CMK (cell line): Measurements from ENCODE around the gene COL5A3.
A peak's percentile ranks its signal among the peaks of the same experiment; 100 is the strongest.
"Not testable (repeated sequence)": the region's sequence is repeated elsewhere in the genome, so short reads cannot be mapped to it uniquely, and the experiment has no call there.

ENCODE experiments used
- DNase-seq: peaks from one replicate; pipeline ENCODE4 v3.0.0-alpha.2; 2010; ENCODE audit warnings: low read depth

Gene COL5A3

DNA sequence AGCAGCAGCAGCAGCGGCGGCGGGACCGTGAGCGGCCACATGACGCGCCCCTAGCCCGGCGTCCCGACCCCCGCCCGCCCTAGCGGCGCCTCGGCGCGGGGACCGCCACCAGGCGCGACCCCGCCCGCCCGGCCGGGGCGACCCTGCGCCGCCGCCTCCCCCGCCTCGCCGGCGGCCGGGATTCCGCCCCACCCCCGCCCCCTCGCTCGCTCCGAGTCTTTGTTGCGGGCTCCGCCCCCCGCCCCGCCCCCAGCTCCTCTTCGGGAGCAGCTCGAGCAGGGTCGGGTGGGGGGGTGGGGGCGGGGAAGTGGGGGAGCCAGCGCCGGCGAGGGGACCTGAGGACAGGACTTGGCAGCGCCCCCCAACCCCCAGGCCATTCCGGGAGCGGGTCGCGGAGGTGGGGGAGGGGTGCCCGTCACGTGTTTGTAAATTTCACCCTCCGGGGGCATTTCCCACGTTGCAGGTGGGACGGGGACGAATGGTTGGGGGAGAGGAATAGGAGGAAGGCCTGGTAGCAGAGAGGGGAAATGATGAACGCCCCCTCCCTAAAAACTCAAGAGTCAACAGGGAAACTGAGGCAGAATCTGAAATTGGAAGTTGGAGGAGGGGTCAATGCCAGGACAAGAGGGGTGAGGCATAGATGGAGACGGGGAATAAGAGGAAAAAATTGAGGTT, 73.8 kb downstream of the COL5A3 start, which contains the start of gene OLFM2:
TSS of gene OLFM2 (minus strand) at position 190 of the 675 bp plus-strand sequence. CDS start at position 41, 149 bp downstream.
- no peak for DNase-seq

DNA sequence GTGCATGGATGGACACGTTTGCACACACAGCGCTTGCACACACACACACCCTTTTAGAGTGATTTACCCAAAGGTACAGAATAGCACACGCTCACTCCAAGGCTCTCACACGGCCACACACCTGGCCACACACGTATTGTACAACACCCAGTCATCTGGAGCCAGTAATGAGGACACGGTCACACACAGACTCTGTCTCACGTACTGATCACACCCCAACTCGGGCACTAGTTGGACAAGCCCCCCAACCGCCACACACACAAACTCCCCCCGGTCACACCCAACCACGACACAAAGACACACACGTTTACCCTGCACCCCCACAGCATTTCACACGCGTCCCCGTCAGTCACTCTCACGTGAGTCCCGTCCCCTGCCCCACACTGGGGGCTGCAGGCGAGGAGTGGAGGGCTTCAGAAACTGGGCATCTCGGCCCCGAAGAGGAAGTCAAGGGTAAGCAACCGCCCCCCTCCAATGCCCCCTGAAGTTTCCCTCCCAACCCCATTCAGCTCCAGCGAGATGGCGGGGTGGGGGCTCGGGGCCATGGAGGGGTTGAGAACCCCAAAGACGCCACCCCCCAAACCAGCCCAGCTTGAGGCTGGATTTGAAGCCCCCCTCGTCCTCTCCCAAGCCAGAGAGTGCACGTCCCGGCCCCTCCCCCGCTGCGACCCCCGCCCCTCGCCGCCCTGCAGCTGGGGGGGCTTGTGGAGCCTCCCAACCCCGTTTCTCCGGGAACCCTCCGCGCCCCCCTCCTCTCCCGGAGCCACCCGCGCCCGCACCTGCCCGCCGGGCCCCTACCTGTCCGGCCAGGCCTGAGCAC, 74.6 kb downstream of the COL5A3 start:
- no peak for DNase-seq

- no peak for DNase-seq
Measured at GRCh38 chr19:9934132-9934950, 76.0 kb downstream of the COL5A3 start.

DNA sequence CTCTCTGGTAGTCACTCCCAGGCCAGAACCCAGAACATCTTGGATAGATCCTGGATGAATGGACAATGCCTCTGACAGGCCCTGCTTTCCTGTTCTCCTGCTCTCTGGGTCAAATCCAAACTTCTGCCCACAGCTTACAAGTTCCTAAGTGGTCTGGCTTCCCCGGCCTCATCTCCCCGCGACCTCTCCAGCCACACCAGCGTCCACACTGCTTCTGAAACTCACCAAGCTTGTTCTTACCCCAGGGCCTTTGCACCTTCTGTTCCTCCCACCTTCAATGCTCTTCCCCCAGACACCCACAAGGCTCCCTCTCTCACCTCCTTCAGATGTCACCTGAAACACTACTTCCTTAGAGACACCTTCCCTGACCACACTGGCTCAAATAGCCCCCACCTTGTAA, 77.5 kb downstream of the COL5A3 start:
- no peak for DNase-seq

- DNase-seq: no peak
Measured at GRCh38 chr19:9931629-9932028, 78.7 kb downstream of the COL5A3 start.

DNA sequence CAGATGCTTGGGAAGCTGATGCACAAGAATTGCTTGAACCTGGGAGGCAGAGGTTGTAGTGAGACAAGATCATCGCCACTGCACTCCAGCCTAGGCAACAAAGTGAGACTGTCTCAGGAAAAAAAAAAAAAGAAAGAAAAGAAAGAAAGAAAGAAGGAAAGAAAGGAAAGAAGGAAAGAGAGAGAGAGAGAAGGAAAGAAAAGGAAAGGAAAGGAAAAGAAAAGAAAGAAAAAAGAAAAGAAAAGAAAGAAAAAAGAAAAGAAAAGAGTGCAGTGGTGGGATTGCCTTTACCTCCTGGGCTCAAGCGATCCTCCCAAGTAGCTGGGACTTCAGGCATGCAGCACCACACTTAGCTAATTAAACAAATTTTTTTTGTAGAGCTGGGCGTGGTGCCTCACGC, 86.9 kb downstream of the COL5A3 start:
- no peak for DNase-seq

- not testable (repeated sequence) for DNase-seq
Measured at GRCh38 chr19:9922782-9923379, 87.4 kb downstream of the COL5A3 start.

- DNase-seq: peak; percentile 40
Measured at GRCh38 chr19:9917321-9917720, 93.0 kb downstream of the COL5A3 start.

DNA sequence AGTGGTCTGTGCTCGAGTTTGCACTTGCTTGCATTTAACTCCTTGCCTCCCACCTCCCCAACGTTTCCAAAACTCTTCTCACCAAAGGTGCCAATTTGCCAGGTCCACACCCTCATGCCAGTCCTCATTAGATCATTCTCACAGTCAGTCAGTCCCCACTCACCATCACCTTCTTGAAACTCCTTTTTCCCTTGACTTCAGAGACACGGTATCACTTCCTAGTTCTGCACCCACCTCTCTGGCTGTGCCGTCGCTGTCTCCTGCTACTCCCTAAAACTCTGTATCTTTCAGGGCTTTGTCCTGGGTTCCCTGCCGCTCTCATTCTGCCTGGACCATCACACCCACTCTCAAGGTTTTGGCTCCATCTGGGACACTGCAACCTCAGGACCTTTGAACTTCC, 93.6 kb downstream of the COL5A3 start:
- no peak for DNase-seq

GRCh38 chr19:9914315-9915207, 95.7 kb downstream of the COL5A3 start:
- peak; percentile 64 for DNase-seq

DNA sequence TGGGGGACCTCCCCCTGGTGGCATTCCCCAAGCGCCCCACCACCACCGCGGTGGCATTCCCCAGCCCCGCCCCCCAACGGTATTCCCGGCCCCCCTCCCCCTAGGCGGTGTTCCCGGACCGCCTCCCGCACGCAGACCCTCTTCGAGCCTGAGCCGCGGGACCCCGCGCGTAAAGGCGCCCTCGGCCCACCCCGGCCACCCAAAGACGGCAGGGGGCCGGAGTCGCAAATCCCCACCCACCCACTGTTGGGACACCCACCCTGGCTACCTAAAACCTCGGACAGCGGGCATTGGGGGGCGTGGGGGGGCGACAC, 96.3 kb downstream of the COL5A3 start:
- no peak for DNase-seq

DNA sequence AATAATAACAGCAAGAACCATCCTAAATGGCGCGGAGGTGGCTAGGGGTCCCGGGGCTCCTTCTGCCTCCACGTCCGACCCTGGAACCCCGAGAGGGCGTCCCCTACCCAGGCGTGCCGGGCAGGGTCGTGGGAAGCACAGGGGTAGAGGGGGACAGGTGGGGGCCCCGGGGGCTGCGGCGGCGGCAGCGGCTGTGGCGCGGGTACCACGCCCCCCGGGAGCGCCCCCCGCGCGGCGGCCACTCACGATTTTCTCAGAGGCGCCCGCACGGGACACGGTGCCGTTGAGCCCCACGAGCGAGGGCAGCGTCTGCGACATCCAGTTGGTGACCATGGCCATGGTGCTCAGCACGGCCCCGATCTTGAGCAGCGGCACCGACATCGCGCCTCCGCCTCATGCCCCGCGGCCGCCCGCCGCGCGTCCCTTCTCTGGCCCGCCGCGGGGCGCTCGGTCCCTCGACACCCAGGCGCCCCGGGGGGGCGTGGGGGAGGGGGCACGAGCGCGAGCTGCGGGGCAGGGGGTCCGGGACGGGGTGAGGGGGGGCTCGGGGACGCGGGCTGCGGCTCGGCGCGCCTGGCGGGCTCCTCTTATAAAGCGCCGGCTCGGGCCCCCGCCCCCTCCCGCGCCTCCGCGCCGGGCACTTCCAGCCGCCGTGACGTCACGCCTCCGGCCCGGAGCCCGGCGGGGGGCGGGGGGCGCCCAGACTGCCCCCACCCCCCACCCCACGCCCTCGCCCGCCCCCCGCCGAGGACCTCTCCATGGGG, 96.9 kb downstream of the COL5A3 start:
- DNase-seq: no peak

- no peak for DNase-seq
Measured at GRCh38 chr19:9912551-9913236, 97.6 kb downstream of the COL5A3 start.

- no peak for DNase-seq
Measured at GRCh38 chr19:9911524-9912185, 98.6 kb downstream of the COL5A3 start.

GRCh38 chr19:9910625-9911024, 99.7 kb downstream of the COL5A3 start:
- DNase-seq: no peak
